Measurements from ENCODE around the gene WWOX.

The WWOX gene

GRCh38 chr16:78770353-78771091, 671.1 kb downstream of the WWOX start:
- peak; percentile 66 for DNase-seq (ENCODE audit: low spot score)

GRCh38 chr16:78773291-78773702, 673.8 kb downstream of the WWOX start:
- DNase-seq (ENCODE audit: low spot score): no peak

- no peak for DNase-seq (ENCODE audit: low spot score)
Observed at GRCh38 chr16:78773706-78774105, 674.3 kb downstream of the WWOX start.

- DNase-seq (ENCODE audit: low spot score): no peak
Observed at GRCh38 chr16:78775161-78775561, 675.7 kb downstream of the WWOX start.

- no peak for DNase-seq (ENCODE audit: low spot score)
Observed at GRCh38 chr16:78778101-78779004, 678.9 kb downstream of the WWOX start.

- no peak for DNase-seq (ENCODE audit: low spot score)
Observed at GRCh38 chr16:78780808-78781207, 681.4 kb downstream of the WWOX start.

- DNase-seq (ENCODE audit: low spot score): no peak
Observed at GRCh38 chr16:78782572-78782971, 683.1 kb downstream of the WWOX start.

- DNase-seq (ENCODE audit: low spot score): no peak
Observed at GRCh38 chr16:78783570-78784079, 684.2 kb downstream of the WWOX start.

- DNase-seq (ENCODE audit: low spot score): no peak
Observed at GRCh38 chr16:78784771-78785170, 685.3 kb downstream of the WWOX start.

- DNase-seq (ENCODE audit: low spot score): no peak
Observed at GRCh38 chr16:78785218-78785617, 685.8 kb downstream of the WWOX start.

GRCh38 chr16:78786635-78787034, 687.2 kb downstream of the WWOX start:
- no peak for DNase-seq (ENCODE audit: low spot score)

- no peak for DNase-seq (ENCODE audit: low spot score)
Observed at GRCh38 chr16:78788276-78788675, 688.8 kb downstream of the WWOX start.

- DNase-seq (ENCODE audit: low spot score): no peak
Observed at GRCh38 chr16:78788696-78789095, 689.2 kb downstream of the WWOX start.

- no peak for DNase-seq (ENCODE audit: low spot score)
Observed at GRCh38 chr16:78789561-78789960, 690.1 kb downstream of the WWOX start.

- DNase-seq (ENCODE audit: low spot score): no peak
Observed at GRCh38 chr16:78791011-78791410, 691.6 kb downstream of the WWOX start.

GRCh38 chr16:78791926-78792325, 692.5 kb downstream of the WWOX start:
- DNase-seq (ENCODE audit: low spot score): no peak

GRCh38 chr16:78792952-78793351, 693.5 kb downstream of the WWOX start:
- no peak for DNase-seq (ENCODE audit: low spot score)

GRCh38 chr16:78794581-78795250, 695.3 kb downstream of the WWOX start:
- no peak for DNase-seq (ENCODE audit: low spot score)

- no peak for DNase-seq (ENCODE audit: low spot score)
Observed at GRCh38 chr16:78795433-78795832, 696.0 kb downstream of the WWOX start.

GRCh38 chr16:78796221-78796866, 696.9 kb downstream of the WWOX start:
- no peak for DNase-seq (ENCODE audit: low spot score)

- DNase-seq (ENCODE audit: low spot score): no peak
Observed at GRCh38 chr16:78799429-78799828, 700.0 kb downstream of the WWOX start.

GRCh38 chr16:78800523-78800922, 701.1 kb downstream of the WWOX start:
- DNase-seq (ENCODE audit: low spot score): no peak

Data from AG08395 (cell line).